NCI-H774 (cell line): ENCODE data around the gene F3.
A peak's percentile ranks its signal among the peaks of the same experiment; 100 is the strongest.

ENCODE experiments used
- DNase-seq: peaks from one replicate; lab custom pipeline; 2025; lab: John Stamatoyannopoulos, UW

The F3 gene

DNA sequence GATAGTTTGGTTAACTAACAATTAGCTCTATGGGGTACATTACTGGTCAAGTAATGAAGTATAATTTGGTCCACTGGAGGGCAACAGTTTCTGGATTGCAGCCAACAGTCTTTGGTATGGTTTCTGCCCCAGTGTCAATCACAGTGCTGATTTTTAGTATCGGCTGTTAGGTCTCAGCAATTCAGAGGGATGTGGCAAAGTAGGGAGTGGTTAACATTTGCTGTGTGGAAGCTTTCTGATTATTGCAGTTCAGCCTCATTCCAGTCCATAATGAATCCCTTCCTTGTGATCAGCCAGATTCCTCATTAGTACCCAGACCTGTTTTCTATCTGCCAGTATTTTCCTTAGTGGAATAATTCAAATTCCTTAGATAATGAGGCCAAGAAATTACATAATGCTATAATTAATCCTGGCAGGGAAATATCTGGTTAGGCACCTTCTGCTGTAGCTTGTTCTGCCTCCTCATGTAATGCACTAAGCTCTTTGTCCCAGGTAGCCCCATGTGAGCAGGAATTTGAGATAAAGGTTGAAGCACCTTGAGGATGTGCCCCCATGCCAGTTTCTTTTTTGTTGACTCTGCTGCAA, 14.0 kb downstream of the F3 start:
- DNase-seq = no peak

DNA sequence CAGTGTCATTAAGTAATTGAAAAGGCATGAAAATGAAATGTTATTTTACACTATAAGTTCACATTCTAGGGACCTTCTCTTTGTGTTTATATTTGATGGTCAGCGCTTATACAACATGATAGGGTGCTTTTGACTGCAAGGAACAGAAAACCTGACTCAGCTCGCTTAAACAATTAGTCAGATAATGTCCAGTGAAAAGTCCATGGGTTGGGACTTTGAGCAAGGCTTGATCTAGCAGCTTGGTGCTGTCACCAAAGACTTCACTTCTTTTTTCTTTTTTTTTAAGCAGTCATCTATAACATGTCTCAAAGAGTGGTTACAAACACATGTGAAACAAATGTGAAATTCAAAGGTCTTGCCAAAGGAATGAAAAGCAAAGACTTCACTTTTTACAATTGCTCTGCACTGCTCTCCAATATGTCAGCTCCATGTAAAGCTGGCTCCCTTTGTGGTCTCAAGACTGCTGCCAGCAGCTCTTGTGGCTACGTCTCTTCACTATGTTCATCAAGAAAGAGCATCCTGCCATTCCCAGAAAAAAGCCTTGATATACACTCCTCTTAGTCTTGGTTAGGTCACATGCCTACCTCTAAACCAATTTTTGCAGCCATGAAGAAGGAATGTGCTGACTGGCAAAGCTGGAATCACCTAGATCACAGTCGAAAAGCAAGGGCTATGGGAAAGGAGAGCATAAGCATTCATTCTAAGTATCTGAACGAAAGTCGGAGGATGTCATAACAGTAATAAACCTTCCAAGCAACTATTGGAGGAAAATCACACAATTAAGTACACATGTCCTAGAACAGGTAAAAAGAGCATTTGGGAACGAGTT, 15.2 kb downstream of the F3 start:
- no peak for DNase-seq

DNA sequence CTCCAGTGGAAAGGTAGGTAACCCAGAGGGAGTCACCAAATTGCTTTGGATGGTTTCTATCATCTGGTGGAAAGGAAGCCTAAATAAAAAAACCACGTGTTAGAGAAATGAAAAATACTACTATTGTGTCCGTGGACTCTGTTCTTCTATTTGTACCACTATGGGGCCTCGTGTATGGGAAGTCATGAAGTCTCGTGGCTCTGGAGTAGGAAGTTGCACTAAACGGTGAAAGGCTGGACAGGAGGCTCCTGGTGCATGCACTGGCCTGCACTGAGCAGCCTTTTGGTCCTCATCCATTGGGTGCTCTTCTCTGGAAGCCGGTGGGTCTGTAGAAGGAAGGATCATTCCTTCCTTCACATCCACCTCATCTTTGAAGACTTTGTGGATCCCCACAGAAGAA, 17.0 kb downstream of the F3 start:
- no peak for DNase-seq

DNA sequence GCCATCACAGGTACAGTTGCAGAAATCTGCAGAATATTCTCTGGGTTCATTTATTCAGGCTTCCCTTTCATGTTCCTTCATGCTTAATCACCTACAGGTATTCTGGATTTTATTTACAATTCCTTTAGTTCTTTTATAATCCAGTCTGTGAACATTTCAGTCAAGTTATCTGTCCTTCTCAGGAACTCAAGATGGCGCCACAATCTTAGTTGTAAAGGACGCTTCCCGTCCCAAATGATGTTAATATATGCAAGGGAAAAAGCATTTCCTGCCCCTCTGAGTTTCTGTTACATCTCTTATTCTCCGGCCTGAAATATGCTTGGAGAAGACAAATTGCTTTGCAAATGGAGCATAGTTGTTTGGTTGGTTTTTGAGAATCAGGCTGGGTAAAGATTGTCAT, 19.3 kb downstream of the F3 start:
- DNase-seq = peak; percentile 9

DNA sequence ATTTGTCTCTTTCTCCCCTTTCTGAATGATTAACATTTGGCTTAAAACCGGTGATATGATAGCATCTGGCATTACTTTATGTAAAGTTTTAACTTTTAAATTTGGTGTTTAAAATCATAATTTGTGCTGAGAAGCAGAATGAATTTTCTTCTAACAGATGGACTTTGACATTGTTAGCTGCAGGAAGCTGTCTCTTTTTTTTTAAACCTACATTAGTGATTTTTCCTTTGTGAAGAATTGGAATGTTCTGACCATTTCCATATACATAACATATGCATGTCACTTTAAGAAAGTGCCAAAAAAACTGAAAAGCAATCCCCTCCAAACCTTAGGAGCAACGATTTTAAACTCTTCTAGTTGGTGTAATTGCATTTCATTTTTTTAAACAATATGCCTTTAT, 22.2 kb downstream of the F3 start:
- DNase-seq = no peak

DNA sequence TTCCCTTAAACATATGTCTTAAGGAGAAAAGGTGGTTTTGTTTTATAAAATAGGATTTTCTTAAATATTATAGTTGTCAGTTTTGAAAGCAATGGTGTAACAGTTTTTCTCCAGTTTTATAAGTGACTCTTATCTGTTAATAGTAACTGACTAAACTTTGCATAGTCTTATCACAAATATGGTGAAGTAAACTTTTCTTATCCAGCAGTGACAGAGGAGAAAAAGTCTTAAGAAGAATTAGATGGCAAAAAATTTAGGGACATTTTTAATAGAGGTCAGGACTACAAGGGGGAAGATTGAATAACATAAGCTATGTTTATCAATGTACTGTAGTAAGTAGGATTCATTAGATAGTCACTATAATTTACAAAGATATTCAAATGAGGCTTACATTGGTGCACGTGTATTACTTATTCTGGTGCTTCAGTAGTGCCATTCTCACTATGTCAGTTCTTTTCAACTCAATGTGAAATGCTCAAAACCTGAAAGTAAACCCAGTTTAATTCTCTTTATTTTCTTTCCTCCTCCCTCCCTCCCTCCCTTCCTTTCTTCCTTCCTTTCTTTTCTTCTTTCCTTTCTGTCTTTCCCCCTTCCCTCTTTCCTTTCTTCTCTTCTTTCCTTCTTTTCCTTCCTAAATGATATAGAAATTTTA, 26.1 kb downstream of the F3 start:
- no peak for DNase-seq

DNA sequence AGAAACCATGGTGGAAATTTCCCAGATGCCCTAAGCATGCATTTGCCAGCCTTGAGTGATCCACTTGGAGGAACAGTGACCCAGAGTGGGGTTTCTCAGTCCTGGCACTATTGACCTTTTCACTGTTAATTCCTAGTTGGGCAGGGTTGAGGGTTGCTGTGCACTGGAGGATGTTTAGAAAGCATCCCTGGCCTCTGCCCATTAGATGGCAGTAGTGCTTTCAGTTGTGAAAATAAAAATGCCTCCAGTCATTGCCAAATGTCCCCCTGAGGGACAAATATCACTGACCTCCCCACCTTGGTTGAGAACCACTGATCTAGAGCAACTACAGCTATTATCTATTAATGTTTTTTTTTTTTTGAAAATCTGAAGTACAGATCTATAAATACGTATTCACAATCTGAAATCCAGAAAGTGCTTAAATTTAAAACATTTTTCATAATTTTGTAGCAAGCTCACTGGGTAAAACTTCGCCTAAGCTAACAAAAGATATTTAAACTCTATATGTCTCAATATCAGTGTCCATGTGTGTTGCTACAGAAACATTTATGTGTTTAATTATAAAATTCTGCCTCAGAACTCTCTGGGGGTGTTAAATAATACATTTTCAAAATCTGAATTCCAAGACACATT, 27.3 kb downstream of the F3 start:
- no peak for DNase-seq

DNA sequence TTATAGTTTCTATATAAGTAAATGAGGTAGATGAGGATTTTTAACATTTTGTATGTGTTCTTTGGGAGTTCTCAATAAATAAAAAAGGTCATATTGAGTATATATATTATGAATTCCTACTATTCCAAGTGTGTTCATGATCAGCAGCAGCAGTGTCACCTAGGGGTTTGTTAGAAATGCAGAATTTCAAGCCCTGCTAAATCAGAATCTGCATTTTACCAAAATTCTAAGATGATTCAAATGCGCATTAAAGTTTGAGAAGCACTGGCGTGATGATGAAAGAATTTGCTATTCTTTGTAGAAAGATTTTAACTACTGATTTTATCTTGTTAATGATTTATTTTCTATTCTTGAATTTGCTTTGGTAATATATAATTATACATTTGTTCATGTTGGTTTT, 28.7 kb downstream of the F3 start:
- no peak for DNase-seq

DNA sequence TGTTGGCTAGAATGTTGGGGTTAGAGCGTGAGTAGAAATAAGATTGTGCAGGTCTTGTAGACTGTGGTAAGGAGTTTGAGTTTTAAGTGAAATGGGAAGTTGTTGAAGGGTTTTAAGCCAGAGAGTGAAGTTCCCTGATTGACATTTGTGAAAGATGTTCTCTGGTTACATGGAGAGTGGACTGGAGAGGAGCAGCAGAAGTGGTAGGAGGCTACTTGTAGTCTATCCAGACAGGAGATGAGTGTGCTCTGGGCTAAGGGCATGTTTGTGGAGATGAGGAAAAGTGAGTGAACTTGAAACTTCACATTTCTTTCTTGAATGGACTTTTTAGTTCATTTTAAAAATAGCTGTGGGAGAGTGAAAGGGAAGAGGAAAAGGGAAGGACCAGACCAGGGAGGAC, 37.0 kb downstream of the F3 start:
- no peak for DNase-seq

DNA sequence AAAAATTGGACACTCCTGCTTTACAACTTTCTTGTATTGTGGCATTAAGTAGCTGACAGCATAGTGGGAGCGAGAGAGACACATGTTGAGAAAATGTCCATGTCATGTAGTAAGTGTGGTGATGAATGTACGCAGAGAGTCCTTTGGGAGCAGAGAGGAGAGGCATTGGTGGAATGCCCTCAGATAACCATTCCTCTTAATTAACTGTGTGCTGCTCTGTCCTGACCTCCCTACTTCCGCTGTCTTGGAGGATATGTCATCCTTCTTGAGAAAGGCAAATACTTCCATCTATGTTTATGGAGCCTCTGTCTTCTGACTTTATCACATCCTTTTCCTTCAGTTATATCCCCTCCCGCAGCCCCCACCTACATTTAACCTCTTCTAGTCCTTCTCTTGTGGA, 38.4 kb downstream of the F3 start:
- DNase-seq = no peak

DNA sequence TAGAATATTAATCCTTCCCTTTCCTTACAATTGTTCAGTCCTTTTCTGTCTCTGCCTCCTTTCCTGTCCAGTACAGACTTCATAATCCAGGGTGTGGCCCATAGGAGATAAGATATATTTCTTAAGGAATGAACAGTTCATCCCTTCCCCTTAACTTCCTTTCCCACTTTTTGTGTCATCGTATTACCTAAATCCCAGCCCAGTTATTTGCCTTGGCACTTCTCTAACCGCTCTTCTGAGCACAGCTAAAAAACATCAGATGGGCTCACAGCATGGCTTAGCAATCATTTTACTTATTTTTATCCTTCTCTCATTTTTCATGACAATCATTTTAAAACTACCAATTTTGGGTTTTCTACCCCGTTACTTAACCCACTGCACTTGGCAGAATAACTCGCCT, 39.6 kb downstream of the F3 start:
- no peak for DNase-seq

DNA sequence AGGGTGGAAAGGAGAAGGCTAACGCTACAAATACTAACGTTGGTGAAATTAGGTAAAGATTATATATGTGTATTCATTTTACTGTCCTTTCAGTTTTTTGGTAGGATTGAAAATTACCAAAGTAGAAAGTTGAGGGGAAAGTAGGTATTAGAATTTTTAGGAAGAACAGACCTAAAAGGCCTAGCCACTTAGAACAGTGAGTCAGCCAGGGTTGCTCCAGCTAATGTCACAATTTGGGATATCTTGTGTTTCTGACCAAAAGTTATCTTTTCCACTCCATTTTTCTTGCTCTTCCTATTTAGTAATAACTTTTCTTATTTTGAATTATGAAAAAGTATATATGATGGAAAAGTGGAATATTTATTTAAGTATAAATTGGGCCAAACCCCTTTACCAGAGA, 40.1 kb downstream of the F3 start:
- DNase-seq = no peak

DNA sequence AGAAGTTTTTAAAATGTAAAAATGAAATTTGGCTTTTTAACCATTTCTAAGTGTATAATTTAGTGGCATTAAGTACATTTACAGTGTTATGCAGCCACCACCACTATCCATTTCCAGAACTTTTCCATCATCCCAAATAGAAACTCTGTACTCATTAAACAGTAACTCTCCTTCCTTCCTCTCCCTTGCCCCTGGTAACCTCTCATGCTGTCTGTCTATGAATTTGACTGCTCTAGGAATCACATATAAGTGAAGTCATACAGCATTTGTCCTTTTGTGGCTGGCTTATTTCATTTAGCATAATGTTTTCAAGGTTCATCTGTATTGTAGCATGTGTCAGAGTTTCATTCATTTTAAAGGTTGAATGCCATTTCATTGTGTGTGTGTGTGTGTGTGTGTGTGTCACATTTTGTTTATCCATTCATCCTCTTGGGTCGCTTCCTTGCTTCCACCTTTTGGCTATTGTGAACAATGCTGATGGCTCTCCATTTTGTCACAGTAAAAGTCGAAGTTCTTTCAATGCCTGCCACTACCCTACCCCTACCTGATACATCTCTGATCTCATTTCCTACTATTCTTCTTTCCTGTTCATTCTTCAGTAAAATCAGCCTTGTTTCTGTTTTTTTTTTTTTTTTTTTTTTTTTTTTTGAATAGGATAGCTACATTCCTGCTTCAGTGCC, 45.3 kb downstream of the F3 start:
- DNase-seq = no peak

DNA sequence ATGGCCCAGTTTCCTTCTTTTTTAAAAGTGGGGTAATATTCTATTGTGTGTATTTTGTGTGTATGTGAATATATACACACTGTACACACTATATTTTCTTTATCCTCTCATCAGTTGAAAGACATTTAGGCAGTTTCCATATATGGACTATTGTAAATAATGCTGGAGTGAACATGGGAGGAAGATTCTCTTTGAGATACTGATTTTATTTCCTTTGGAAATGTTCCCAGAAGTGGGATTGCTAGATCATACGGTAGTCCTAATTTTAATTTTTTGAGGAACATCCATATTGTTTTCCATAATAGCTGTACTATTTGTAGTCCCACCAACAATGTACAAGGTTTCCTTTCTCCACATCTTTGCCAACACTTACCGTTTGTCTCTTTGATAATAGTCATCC, 51.0 kb downstream of the F3 start:
- no peak for DNase-seq

DNA sequence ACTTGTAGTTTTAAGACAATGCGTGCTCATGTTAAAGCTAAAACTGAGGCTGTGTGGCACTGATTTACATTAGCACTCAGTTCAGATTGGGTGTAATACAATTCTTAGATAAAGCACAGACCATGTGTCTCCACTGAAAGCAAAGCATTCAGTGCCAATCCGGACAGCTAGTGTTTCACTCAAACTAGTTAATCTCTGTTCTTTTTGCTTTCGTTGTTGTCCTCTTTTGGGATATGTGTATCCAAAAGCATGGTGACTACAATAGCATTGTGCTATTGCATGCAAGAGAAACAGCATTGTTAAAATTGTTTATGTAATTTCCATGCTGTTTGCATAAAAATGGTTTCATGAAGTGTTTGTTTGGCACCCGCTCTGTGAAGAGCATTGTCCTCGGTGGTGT, 54.6 kb downstream of the F3 start:
- DNase-seq = no peak

DNA sequence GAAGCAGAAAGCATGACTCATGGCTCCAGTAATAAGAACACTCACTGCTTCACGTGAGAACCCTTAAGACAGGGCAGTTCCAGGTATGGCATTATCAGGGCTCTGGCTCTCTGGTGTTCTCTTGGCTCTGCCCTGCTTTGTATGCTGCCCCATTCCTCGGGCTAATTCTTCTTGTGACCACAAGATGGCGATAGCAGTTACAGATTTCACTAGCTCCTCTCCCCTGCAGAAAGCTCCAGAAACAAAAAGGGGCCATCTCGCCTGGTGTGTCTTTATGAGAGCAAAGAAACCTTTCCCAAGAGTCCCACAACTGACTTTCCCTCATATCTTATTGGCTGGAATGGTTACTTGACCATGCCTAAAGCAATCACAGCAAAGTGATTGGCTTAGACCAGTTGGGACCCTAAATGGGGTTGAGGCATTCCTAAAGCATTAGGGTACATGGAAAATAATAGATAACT, 60.1 kb downstream of the F3 start:
- peak; percentile 53 for DNase-seq

DNA sequence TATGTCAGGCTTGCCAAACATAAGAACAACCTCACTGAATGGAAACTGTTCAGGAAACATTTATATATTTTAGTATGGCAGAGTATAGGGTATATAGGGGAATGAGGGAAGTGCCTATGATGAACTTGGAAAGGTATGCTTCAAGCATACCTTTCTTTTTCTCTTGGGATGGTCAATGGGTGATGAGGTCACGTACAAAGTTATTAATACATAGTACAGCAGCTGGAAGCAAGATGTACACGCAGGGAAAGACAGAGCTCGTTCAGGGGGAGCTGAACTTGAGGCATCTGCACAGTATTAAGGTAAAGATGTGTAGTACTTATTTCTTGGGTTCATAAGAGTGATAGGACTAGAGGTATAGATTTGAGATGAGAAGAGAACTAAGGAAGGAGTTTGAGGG, 61.9 kb downstream of the F3 start:
- no peak for DNase-seq
